Neural progenitor cell (in vitro differentiated cells): Measurements from ENCODE around the gene GCNT1. TPM values are rescaled to one million over a fixed set of nuclear protein-coding genes. Genes with fewer than 3 reads are reported as not detected.

ENCODE experiments used
- DNase-seq: peaks from one replicate; pipeline ENCODE4 v3.0.0-alpha.2; 2016; ENCODE audit warnings: low spot score
- H2AFZ ChIP-seq: fragments of 200-600 bp; sonication (generic); replicated peaks from 2 replicates; pipeline ENCODE4 v1.6.1; 2016; ENCODE audit warnings: antibody characterized with exemption
- H3F3A ChIP-seq: fragments of 200-600 bp; sonication (generic); 2 replicates; pipeline ENCODE4 v1.6.1; 2016; ENCODE audit warnings: antibody characterized with exemption, low read depth
- H3K27ac ChIP-seq: fragments of 200-600 bp; sonication (generic); 2 replicates; pipeline ENCODE4 v1.5.1; 2016; ENCODE audit warnings: mild to moderate bottlenecking
- H3K27me3 ChIP-seq: fragments of 200-600 bp; sonication (generic); 2 replicates; pipeline ENCODE4 v1.6.1; 2016; ENCODE audit warnings: mild to moderate bottlenecking, moderate library complexity
- H3K36me3 ChIP-seq: fragments of 200-600 bp; sonication (generic); 2 replicates; pipeline ENCODE4 v1.5.1; 2016
- H3K4me1 ChIP-seq: fragments of 200-600 bp; sonication (generic); 2 replicates; pipeline ENCODE4 v1.6.1; 2016; ENCODE audit warnings: mixed run types
- H3K4me2 ChIP-seq: fragments of 200-600 bp; sonication (generic); 2 replicates; pipeline ENCODE4 v1.6.1; 2016
- H3K4me3 ChIP-seq: fragments of 200-600 bp; sonication (generic); 2 replicates; pipeline ENCODE4 v1.5.1; 2016
- H3K79me2 ChIP-seq: fragments of 200-600 bp; sonication (generic); 2 replicates; pipeline ENCODE4 v1.6.1; 2016; ENCODE audit warnings: low read depth
- H3K9ac ChIP-seq: fragments of 200-600 bp; sonication (generic); 2 replicates; pipeline ENCODE4 v1.6.1; 2016
- H3K9me3 ChIP-seq: fragments of 200-600 bp; sonication (generic); 2 replicates; pipeline ENCODE4 v1.5.1; 2016; ENCODE audit warnings: low read depth
- H4K20me1 ChIP-seq: fragments of 200-600 bp; sonication (generic); 2 replicates; pipeline ENCODE4 v1.6.1; 2016; ENCODE audit warnings: low read depth
- H3K27ac Mint-ChIP-seq: 3 replicates; pipeline ENCODE4 v1.8.0; 2021; ENCODE audit warnings: mixed read lengths
- H3K27me3 Mint-ChIP-seq: 2 replicates; pipeline ENCODE4 v1.8.0; 2022; ENCODE audit warnings: low read depth, mild to moderate bottlenecking, inconsistent platforms, moderate library complexity, mixed read lengths; ENCODE audit not compliant: insufficient read depth
- H3K36me3 Mint-ChIP-seq: 3 replicates; pipeline ENCODE4 v1.8.0; 2021; ENCODE audit warnings: mixed read lengths
- H3K4me1 Mint-ChIP-seq: 3 replicates; pipeline ENCODE4 v1.8.0; 2021; ENCODE audit warnings: mixed read lengths
- H3K4me3 Mint-ChIP-seq: 3 replicates; pipeline ENCODE4 v1.8.0; 2021; ENCODE audit warnings: mild to moderate bottlenecking, moderate library complexity, mixed read lengths
- H3K9me3 Mint-ChIP-seq: 3 replicates; pipeline ENCODE4 v1.8.0; 2020; ENCODE audit warnings: mixed read lengths
- CTCF ChIP-seq: fragments of 200-600 bp; sonication (generic); IDR thresholded peaks from 2 replicates; pipeline ENCODE4 v1.5.1; 2017; ENCODE audit warnings: antibody characterized with exemption, mild to moderate bottlenecking
- EZH2 ChIP-seq: fragments of 200-600 bp; sonication (generic); IDR thresholded peaks from 2 replicates; pipeline ENCODE4 v1.6.1; 2017; ENCODE audit warnings: antibody characterized with exemption, mild to moderate bottlenecking, moderate library complexity
- EZH2phosphoT487 ChIP-seq: fragments of 200-600 bp; sonication (generic); IDR thresholded peaks from 2 replicates; pipeline ENCODE4 v1.6.1; 2017; ENCODE audit warnings: antibody characterized with exemption
- total RNA-seq: library from RNA; depleted of rRNA; stranded (reverse); fragments of >200 nt; gene quantifications from 2 replicates; pipeline ENCODE4 v1.2.3, GENCODE V29; 2015; ENCODE audit warnings: low replicate concordance

The GCNT1 gene
- total RNA-seq, 1 donor from 2014 or later: 25.5 TPM

GRCh38 chr9:76445976-76446375 lies 13.0 kb upstream of the GCNT1 start:
- H2AFZ ChIP-seq: no peak overlapping the region
- no peak overlapping the region for H3K4me2 ChIP-seq
- H3K27me3 ChIP-seq: no peaks in the 10 kb centered on the region
- no peaks in the 10 kb centered on the region for H3K79me2 ChIP-seq
- no peaks in the 10 kb centered on the region for H3K36me3 ChIP-seq
- Mint-ChIP-seq H3K9me3 (peaks cover 7% of the 10 kb centered on the region), H3K27me3 (peaks cover 6% of the 10 kb centered on the region), H3K36me3 (no peaks in the 10 kb centered on the region), H3K4me1 (peaks cover 18% of the 10 kb centered on the region), H3K27ac (no peak overlapping the region), H3K4me3 (no peak overlapping the region)
- no peaks in the 10 kb centered on the region for H3F3A ChIP-seq
- no peaks in the 10 kb centered on the region for H4K20me1 ChIP-seq
- H3K9ac ChIP-seq: no peak overlapping the region
- H3K9me3 ChIP-seq: no peaks in the 10 kb centered on the region
- DNase-seq: no peak
- H3K4me1 ChIP-seq: no peaks in the 10 kb centered on the region
- no peak overlapping the region for H3K4me3 ChIP-seq
- TF ChIP-seq CTCF (no peak), EZH2 (no peak), EZH2phosphoT487 (no peak)
- H3K27ac ChIP-seq: no peak overlapping the region

GRCh38 chr9:76448501-76448900 lies 10.5 kb upstream of the GCNT1 start:
- Mint-ChIP-seq H3K27me3 (peaks cover 4% of the 10 kb centered on the region), H3K27ac (peak overlapping the region; percentile 21), H3K9me3 (peaks cover 11% of the 10 kb centered on the region), H3K4me3 (no peak overlapping the region), H3K36me3 (no peaks in the 10 kb centered on the region), H3K4me1 (peaks cover 22% of the 10 kb centered on the region)
- Histone ChIP-seq H3K9me3 (no peaks in the 10 kb centered on the region), H3K79me2 (no peaks in the 10 kb centered on the region), H3K4me3 (no peak overlapping the region), H3K36me3 (no peaks in the 10 kb centered on the region), H3K27ac (no peak overlapping the region), H3K4me1 (peaks cover 5% of the 10 kb centered on the region), H2AFZ (no peak overlapping the region), H4K20me1 (no peaks in the 10 kb centered on the region), H3K4me2 (no peak overlapping the region), H3K9ac (no peak overlapping the region), H3F3A (peaks cover 1% of the 10 kb centered on the region), H3K27me3 (no peaks in the 10 kb centered on the region)
- DNase-seq: no peak
- TF ChIP-seq EZH2: no peak
- no peak for TF ChIP-seq EZH2phosphoT487

DNA sequence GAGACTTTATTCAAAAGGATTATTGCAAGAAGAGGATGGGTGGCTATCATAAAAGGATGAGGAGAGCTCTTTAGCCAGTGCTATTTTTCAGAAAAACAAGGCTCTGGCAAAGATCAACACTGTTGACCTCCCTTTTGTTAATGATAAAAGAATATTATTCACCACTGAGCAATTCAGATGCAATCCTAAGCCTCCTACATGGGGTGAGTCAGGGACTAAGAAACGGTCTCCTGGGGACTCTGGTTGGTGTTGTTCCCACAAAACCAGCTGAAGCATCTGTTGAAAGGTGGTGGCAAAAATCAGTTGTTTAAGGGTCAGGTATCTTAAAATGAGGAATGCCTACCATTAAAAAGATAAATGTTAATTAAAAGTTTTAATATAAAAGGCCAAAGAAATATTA lies 7.7 kb upstream of the GCNT1 start:
- peaks cover 4% of the 10 kb centered on the region for H3K27me3 Mint-ChIP-seq
- Histone ChIP-seq H3F3A (peaks cover 9% of the 10 kb centered on the region), H3K79me2 (no peaks in the 10 kb centered on the region), H3K36me3 (no peaks in the 10 kb centered on the region), H3K27me3 (no peaks in the 10 kb centered on the region), H2AFZ (no peak overlapping the region), H4K20me1 (no peaks in the 10 kb centered on the region), H3K9ac (no peak overlapping the region), H3K4me1 (peaks cover 9% of the 10 kb centered on the region), H3K9me3 (no peaks in the 10 kb centered on the region), H3K27ac (no peak overlapping the region), H3K4me2 (no peak overlapping the region), H3K4me3 (no peak overlapping the region)
- H3K9me3 Mint-ChIP-seq: peaks cover 18% of the 10 kb centered on the region
- H3K27ac Mint-ChIP-seq: no peak overlapping the region
- H3K4me1 Mint-ChIP-seq: peaks cover 22% of the 10 kb centered on the region
- no peak for DNase-seq
- TF ChIP-seq EZH2phosphoT487 (no peak), CTCF (no peak), EZH2 (no peak)
- no peaks in the 10 kb centered on the region for H3K36me3 Mint-ChIP-seq
- no peak overlapping the region for H3K4me3 Mint-ChIP-seq

DNA sequence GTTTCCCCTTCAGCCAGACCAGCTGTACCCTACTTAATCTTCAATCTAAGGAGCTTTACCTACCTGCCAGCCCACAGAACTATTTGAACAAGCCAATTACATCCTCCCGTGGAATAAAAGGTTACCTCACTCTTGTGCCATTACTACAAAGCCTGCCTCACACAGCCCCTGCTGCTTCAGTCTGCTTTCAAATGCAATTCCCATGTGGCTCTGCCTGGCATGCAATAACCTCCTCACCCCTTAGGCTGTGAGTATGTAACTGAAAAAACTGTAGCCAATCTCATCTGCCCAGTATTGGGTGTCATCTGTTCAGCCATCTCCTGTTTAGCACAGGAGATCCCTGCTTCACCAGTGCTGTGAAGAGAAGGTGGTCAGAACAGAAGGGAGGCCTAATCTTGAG lies 6.1 kb upstream of the GCNT1 start:
- Mint-ChIP-seq H3K27ac (no peak overlapping the region), H3K27me3 (peaks cover 2% of the 10 kb centered on the region), H3K9me3 (peaks cover 18% of the 10 kb centered on the region), H3K4me3 (no peak overlapping the region), H3K36me3 (no peaks in the 10 kb centered on the region), H3K4me1 (peaks cover 20% of the 10 kb centered on the region)
- H3K9me3 ChIP-seq: no peaks in the 10 kb centered on the region
- H3K27ac ChIP-seq: no peak overlapping the region
- H3K4me3 ChIP-seq: no peak overlapping the region
- no peaks in the 10 kb centered on the region for H3K79me2 ChIP-seq
- DNase-seq: no peak
- H3K9ac ChIP-seq: no peak overlapping the region
- no peaks in the 10 kb centered on the region for H3K36me3 ChIP-seq
- H4K20me1 ChIP-seq: no peaks in the 10 kb centered on the region
- H3K4me1 ChIP-seq: peaks cover 12% of the 10 kb centered on the region
- no peaks in the 10 kb centered on the region for H3K27me3 ChIP-seq
- H3K4me2 ChIP-seq: no peak overlapping the region
- peaks cover 9% of the 10 kb centered on the region for H3F3A ChIP-seq
- TF ChIP-seq CTCF (no peak), EZH2 (no peak), EZH2phosphoT487 (no peak)
- H2AFZ ChIP-seq: no peak overlapping the region
